Measurements from ENCODE around the gene TMEM47. TPM values are rescaled to one million over a fixed set of nuclear protein-coding genes. Genes with fewer than 3 reads are reported as not detected.

TMEM47 gene
- total RNA-seq, 2 donors from 2014 or later = 12.6 to 13.6 TPM

DNA sequence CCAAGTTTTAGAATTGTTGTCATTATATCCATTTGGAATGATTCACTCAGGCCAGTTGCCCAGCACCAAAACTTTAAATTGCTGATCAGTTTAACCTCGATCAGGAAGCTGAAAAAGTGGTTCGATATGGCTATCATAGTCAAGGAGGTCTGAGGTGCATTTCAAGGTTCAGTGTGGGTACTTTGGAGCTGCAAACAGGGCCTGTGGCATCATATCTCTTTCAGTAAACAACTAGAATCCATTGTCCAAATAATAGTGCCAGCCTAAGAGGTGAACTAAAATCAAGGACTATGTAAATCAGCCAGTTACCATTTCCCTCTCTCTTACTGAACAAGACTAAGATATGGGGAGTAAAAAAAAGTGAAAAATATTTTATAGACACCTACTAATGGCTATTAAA is 14.2 kb downstream of the TMEM47 start:
- no peak for DNase-seq
- Histone ChIP-seq H3K9ac (ENCODE audit: extremely low read depth, low read length, poor library complexity, severe bottlenecking) (no peak overlapping the region), H3K4me3 (ENCODE audit: low read length) (no peak overlapping the region), H3K4me1 (ENCODE audit: control insufficient read depth, insufficient read depth, low read length) (peaks cover 2% of the 10 kb centered on the region), H3K9me3 (ENCODE audit: control insufficient read depth, low read length) (no peaks in the 10 kb centered on the region), H3K27me3 (ENCODE audit: control insufficient read depth, insufficient read depth, low read length, poor library complexity, severe bottlenecking) (no peaks in the 10 kb centered on the region), H3K27ac (ENCODE audit: low read depth, low read length) (no peak overlapping the region), H3K36me3 (ENCODE audit: control insufficient read depth, insufficient read depth, low read length) (no peaks in the 10 kb centered on the region)
- TF ChIP-seq, protein P1, sequence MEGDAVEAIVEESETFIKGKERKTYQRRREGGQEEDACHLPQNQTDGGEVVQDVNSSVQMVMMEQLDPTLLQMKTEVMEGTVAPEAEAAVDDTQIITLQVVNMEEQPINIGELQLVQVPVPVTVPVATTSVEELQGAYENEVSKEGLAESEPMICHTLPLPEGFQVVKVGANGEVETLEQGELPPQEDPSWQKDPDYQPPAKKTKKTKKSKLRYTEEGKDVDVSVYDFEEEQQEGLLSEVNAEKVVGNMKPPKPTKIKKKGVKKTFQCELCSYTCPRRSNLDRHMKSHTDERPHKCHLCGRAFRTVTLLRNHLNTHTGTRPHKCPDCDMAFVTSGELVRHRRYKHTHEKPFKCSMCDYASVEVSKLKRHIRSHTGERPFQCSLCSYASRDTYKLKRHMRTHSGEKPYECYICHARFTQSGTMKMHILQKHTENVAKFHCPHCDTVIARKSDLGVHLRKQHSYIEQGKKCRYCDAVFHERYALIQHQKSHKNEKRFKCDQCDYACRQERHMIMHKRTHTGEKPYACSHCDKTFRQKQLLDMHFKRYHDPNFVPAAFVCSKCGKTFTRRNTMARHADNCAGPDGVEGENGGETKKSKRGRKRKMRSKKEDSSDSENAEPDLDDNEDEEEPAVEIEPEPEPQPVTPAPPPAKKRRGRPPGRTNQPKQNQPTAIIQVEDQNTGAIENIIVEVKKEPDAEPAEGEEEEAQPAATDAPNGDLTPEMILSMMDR (conservative IDR thresholded peaks at IDR 0.05) = no peak
- H3K27me3 Mint-ChIP-seq (ENCODE audit: insufficient read depth) = no peaks in the 10 kb centered on the region
- H3K9me3 Mint-ChIP-seq = peaks cover 2% of the 10 kb centered on the region
- H3K4me3 Mint-ChIP-seq = no peak overlapping the region
- peaks cover 27% of the 10 kb centered on the region for H3K4me1 Mint-ChIP-seq
- no peak overlapping the region for H3K27ac Mint-ChIP-seq
- 90 to 92% methylated on average over 2 of the region's 2 CpGs for WGBS, 2 experiments (ENCODE audit: insufficient coverage in 1 of 2, insufficient read length in 1 of 2)
- no peaks in the 10 kb centered on the region for H3K36me3 Mint-ChIP-seq (ENCODE audit: low read depth)

DNA sequence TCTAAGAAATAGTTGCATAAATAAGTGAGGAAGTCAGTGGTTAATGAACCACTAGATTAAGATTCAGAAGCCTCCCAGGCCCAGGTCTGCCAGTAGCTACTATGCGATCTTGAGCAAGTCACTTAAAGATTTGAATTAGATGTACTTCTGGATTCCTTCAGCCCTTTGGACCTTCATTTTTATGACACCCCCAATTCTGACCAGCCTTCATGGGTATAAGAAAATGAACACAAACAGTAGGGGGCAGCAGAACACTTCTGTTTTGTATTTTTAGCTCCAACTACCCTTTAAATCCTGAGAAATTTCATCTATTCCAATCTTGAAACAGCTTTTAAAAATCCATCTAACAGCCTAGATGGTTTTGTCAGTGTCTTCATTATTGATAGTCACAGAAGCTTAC is 19.0 kb downstream of the TMEM47 start:
- H3K36me3 Mint-ChIP-seq (ENCODE audit: low read depth) = no peaks in the 10 kb centered on the region
- H3K27me3 Mint-ChIP-seq (ENCODE audit: insufficient read depth) = no peaks in the 10 kb centered on the region
- H3K27ac Mint-ChIP-seq = no peak overlapping the region
- H3K27me3 ChIP-seq (ENCODE audit: control insufficient read depth, insufficient read depth, low read length, poor library complexity, severe bottlenecking) = no peaks in the 10 kb centered on the region
- no peak overlapping the region for H3K4me3 Mint-ChIP-seq
- 80% methylated on average over 1 of the region's 1 CpG; no CpG with 5 or more reads in 1 of the 2 experiments for WGBS, 2 experiments (ENCODE audit: insufficient coverage in 1 of 2, insufficient read length in 1 of 2)
- no peak for DNase-seq
- no peak overlapping the region for H3K4me3 ChIP-seq (ENCODE audit: low read length)
- H3K4me1 Mint-ChIP-seq = peaks cover 13% of the 10 kb centered on the region
- H3K9me3 Mint-ChIP-seq = no peaks in the 10 kb centered on the region
- peaks cover 2% of the 10 kb centered on the region for H3K4me1 ChIP-seq (ENCODE audit: control insufficient read depth, insufficient read depth, low read length)
- no peak overlapping the region for H3K9ac ChIP-seq (ENCODE audit: extremely low read depth, low read length, poor library complexity, severe bottlenecking)
- no peaks in the 10 kb centered on the region for H3K9me3 ChIP-seq (ENCODE audit: control insufficient read depth, low read length)
- TF ChIP-seq, protein P1 (conservative IDR thresholded peaks at IDR 0.05) = peak; percentile 83
- H3K27ac ChIP-seq (ENCODE audit: low read depth, low read length) = no peak overlapping the region
- H3K36me3 ChIP-seq (ENCODE audit: control insufficient read depth, insufficient read depth, low read length) = peaks cover 3% of the 10 kb centered on the region

DNA sequence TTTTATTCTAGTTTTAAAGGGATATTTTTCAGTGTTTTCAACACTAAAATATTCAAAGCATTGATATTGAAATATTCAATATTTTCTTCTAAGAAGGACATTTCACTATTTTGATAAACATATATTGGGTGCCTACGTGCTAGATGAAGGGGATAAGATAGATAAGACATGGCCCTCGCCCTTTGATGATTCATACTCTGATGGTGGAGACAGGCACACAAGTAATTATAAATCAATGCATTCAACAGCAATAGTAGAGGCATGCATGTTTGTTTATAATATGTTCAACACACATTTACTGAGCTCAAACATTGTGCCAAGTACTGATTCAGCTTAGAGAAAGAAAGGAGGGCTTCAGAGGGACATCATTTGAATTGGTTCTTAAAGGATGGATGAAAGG is 22.7 kb downstream of the TMEM47 start:
- Histone ChIP-seq H3K9me3 (ENCODE audit: control insufficient read depth, low read length) (no peaks in the 10 kb centered on the region), H3K27me3 (ENCODE audit: control insufficient read depth, insufficient read depth, low read length, poor library complexity, severe bottlenecking) (no peaks in the 10 kb centered on the region), H3K4me3 (ENCODE audit: low read length) (no peak overlapping the region), H3K27ac (ENCODE audit: low read depth, low read length) (no peak overlapping the region), H3K9ac (ENCODE audit: extremely low read depth, low read length, poor library complexity, severe bottlenecking) (no peak overlapping the region), H3K4me1 (ENCODE audit: control insufficient read depth, insufficient read depth, low read length) (peaks cover 2% of the 10 kb centered on the region), H3K36me3 (ENCODE audit: control insufficient read depth, insufficient read depth, low read length) (peaks cover 16% of the 10 kb centered on the region)
- Mint-ChIP-seq H3K9me3 (no peaks in the 10 kb centered on the region), H3K27me3 (ENCODE audit: insufficient read depth) (no peaks in the 10 kb centered on the region), H3K36me3 (ENCODE audit: low read depth) (peaks cover 6% of the 10 kb centered on the region), H3K4me1 (peaks cover 9% of the 10 kb centered on the region), H3K4me3 (no peak overlapping the region), H3K27ac (no peak overlapping the region)
- DNase-seq = no peak
- TF ChIP-seq, protein P1 (conservative IDR thresholded peaks at IDR 0.05) = no peak
- WGBS, 2 experiments (ENCODE audit: insufficient coverage in 1 of 2, insufficient read length in 1 of 2) = 50% methylated on average over 2 of the region's 2 CpGs; no CpG with 5 or more reads in 1 of the 2 experiments
